HUES48 (cell line): ENCODE data around the gene TTLL5.

Experiments used
- H3K27ac ChIP-seq: one replicate; pipeline ENCODE4 v1.7.0; 2013; ENCODE audit warnings: low read depth, low read length, inconsistent platforms
- H3K27me3 ChIP-seq: 2 replicates; pipeline ENCODE4 v1.6.1; 2013; ENCODE audit warnings: mild to moderate bottlenecking, low read length; ENCODE audit not compliant: control insufficient read depth, insufficient read depth
- H3K36me3 ChIP-seq: 2 replicates; pipeline ENCODE4 v1.6.1; 2013; ENCODE audit warnings: low read length; ENCODE audit not compliant: control insufficient read depth, insufficient read depth
- H3K4me1 ChIP-seq: 2 replicates; pipeline ENCODE4 v1.6.1; 2013; ENCODE audit warnings: mild to moderate bottlenecking, low read length; ENCODE audit not compliant: control insufficient read depth, insufficient read depth
- H3K4me3 ChIP-seq: 2 replicates; pipeline ENCODE4 v1.5.1; 2013; ENCODE audit warnings: mild to moderate bottlenecking, low read depth, low read length
- H3K9ac ChIP-seq: 2 replicates; pipeline ENCODE4 v1.6.1; 2013; ENCODE audit warnings: mild to moderate bottlenecking, low read depth, low read length, moderate library complexity
- H3K9me3 ChIP-seq: 2 replicates; pipeline ENCODE4 v1.6.1; 2013; ENCODE audit warnings: low read length; ENCODE audit not compliant: control insufficient read depth, insufficient read depth

Gene TTLL5

GRCh38 chr14:75968456-75968855 is 307.4 kb downstream of the TTLL5 start:
- H3K4me1 ChIP-seq, result peaks cover 10% of the 10 kb centered on the region
- H3K36me3 ChIP-seq, result no peaks in the 10 kb centered on the region
- H3K4me3 ChIP-seq, result no peak overlapping the region
- H3K9me3 ChIP-seq, result no peaks in the 10 kb centered on the region
- no peak overlapping the region for H3K9ac ChIP-seq
- no peaks in the 10 kb centered on the region for H3K27me3 ChIP-seq
- H3K27ac ChIP-seq, result no peak overlapping the region

DNA sequence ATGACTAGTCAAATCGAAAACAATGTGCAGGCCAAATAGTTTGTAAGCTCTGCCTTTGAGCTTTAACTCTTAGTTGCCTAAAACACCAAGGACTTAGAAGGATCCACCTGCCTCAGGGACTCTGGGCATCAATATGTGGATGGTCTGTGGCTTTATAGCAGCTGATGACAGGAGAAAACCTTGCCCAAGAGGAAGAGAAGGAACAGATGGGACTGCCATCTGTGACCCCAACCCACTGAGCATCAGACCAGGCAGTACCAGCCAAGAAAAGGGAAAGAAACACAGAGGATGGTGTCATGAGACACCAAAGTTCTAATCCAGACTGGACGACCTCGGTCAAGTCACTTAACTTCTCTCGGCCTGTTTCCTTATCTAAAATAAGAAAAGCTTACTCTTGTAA is 308.1 kb downstream of the TTLL5 start:
- Histone ChIP-seq H3K4me1 (peaks cover 10% of the 10 kb centered on the region), H3K9ac (no peak overlapping the region)

GRCh38 chr14:75969891-75970290 is 308.8 kb downstream of the TTLL5 start:
- no peak overlapping the region for H3K4me3 ChIP-seq
- H3K4me1 ChIP-seq, result peaks cover 10% of the 10 kb centered on the region
- H3K36me3 ChIP-seq, result no peaks in the 10 kb centered on the region
- no peaks in the 10 kb centered on the region for H3K9me3 ChIP-seq
- H3K9ac ChIP-seq, result no peak overlapping the region
- H3K27me3 ChIP-seq, result no peaks in the 10 kb centered on the region
- H3K27ac ChIP-seq, result no peak overlapping the region

More for the DNA sequence above, 308.1 kb downstream of the TTLL5 start:
- H3K36me3 ChIP-seq, result no peaks in the 10 kb centered on the region
- H3K27ac ChIP-seq, result no peak overlapping the region
- H3K27me3 ChIP-seq, result no peaks in the 10 kb centered on the region
- H3K4me3 ChIP-seq, result no peak overlapping the region
- no peaks in the 10 kb centered on the region for H3K9me3 ChIP-seq

GRCh38 chr14:75970989-75971388 is 309.9 kb downstream of the TTLL5 start:
- H3K9ac ChIP-seq, result no peak overlapping the region
- no peak overlapping the region for H3K27ac ChIP-seq
- H3K4me3 ChIP-seq, result no peak overlapping the region
- no peaks in the 10 kb centered on the region for H3K9me3 ChIP-seq
- H3K4me1 ChIP-seq, result peaks cover 10% of the 10 kb centered on the region
- no peaks in the 10 kb centered on the region for H3K36me3 ChIP-seq
- no peaks in the 10 kb centered on the region for H3K27me3 ChIP-seq

DNA sequence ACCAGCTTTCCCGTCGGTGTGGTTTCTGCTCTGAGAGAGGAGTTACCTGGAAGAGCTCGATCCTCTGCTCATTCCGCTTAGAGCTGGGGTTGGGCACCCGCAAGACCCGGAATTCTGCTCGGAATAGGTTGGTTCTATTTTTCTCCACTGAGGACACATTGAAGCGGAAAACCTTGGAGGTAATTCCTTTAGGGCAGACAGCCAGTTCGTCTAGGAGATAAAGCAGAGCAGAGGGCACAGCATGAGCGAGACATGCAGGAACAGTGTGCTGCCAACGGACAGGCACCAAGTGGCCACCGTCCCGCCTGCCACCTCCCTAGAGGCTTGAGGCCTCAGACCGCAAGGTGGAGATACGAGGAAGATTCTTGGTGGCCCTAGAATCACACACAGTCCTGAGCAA is 310.5 kb downstream of the TTLL5 start:
- Histone ChIP-seq H3K27me3 (no peaks in the 10 kb centered on the region), H3K27ac (no peak overlapping the region), H3K4me3 (no peak overlapping the region), H3K9me3 (no peaks in the 10 kb centered on the region), H3K9ac (no peak overlapping the region), H3K36me3 (no peaks in the 10 kb centered on the region), H3K4me1 (peaks cover 12% of the 10 kb centered on the region)

GRCh38 chr14:75972801-75973421 is 311.9 kb downstream of the TTLL5 start:
- H3K4me3 ChIP-seq, result no peak overlapping the region
- peaks cover 20% of the 10 kb centered on the region for H3K4me1 ChIP-seq
- H3K27me3 ChIP-seq, result no peaks in the 10 kb centered on the region
- H3K9me3 ChIP-seq, result no peaks in the 10 kb centered on the region
- no peak overlapping the region for H3K27ac ChIP-seq
- no peaks in the 10 kb centered on the region for H3K36me3 ChIP-seq
- H3K9ac ChIP-seq, result no peak overlapping the region

DNA sequence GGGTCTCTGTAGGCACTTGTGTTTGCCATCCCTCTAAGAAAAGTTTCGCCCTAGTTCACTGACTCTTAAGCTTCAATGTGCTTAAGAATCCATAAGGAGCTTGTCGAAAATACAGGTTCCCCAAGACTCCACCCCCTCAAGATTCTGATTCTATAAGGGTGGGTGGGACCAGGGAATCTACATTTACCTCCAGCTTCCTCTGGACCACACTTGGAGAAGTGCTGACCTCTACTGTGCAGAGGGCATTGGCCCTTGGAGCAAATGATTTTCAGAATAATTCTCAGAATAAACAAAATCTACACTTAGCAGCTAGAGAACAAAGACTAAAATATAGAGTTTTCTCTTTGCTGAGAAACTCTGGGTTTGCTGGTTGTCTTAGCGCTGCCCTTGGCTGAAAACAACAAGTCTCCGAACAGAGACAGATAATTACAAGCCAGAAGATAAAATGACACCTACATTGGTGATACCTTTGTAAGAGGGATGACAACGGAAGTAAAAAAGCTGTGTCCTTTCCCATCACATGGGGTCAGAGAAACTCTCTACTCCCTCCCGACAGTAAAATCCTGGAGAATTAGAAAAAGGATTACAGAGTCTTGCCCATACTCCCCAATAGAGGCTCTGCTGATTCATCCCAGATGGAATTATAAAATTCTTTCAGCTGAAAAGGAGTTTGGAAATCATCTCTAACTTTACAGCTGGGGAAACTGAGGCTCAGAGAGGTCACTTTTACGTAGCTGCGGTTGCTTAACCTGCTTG is 316.0 kb downstream of the TTLL5 start:
- H3K27ac ChIP-seq, result no peak overlapping the region
- no peak overlapping the region for H3K4me3 ChIP-seq
- no peaks in the 10 kb centered on the region for H3K36me3 ChIP-seq
- no peak overlapping the region for H3K9ac ChIP-seq
- H3K27me3 ChIP-seq, result peaks cover 12% of the 10 kb centered on the region
- H3K4me1 ChIP-seq, result peaks cover 30% of the 10 kb centered on the region
- H3K9me3 ChIP-seq, result no peaks in the 10 kb centered on the region

DNA sequence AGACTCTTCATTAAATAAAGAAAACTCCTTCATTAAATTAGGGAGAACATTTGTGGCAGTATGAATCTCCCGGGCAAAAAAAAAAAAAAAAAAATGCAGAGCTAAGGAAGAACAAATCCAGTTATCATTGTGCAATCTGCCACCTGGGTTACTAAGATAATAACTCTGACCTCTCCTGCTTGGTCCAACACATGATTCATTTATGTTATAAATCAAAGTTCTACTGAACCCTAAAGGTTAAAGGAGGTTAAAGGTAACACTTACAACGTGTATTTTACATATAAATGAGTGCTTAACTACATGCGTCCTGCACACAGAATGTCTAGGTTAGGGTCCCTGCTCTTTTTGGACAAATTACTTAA is 316.5 kb downstream of the TTLL5 start:
- no peaks in the 10 kb centered on the region for H3K9me3 ChIP-seq
- peaks cover 12% of the 10 kb centered on the region for H3K27me3 ChIP-seq
- H3K4me1 ChIP-seq, result peaks cover 25% of the 10 kb centered on the region
- H3K27ac ChIP-seq, result no peak overlapping the region
- H3K9ac ChIP-seq, result no peak overlapping the region
- no peaks in the 10 kb centered on the region for H3K36me3 ChIP-seq
- H3K4me3 ChIP-seq, result no peak overlapping the region

DNA sequence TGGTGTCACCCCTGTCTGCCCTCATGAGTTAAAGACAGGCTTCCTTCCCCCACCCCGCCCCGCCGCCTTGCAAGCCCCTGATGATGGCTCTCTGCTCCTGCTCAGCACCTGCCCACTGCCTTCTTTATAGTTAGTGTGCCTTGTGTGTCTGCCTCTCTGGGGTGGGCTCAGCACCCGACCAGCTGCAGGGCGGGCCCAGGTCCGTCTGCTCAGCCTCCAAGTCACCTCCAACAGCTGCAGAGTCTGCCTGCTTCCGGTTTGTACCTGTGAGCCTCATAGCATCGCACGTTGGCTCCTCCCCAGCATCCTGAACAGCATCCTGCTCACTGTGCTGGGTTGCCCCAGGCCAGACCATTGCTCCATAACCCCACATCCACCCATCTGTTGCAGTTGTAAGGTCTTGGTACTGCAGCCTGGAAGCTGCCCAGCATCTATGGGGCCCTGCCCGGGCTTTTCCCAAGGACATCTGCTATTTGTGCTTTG is 317.2 kb downstream of the TTLL5 start:
- H3K9ac ChIP-seq, result no peak overlapping the region
- no peaks in the 10 kb centered on the region for H3K9me3 ChIP-seq
- H3K4me3 ChIP-seq, result no peak overlapping the region
- H3K27ac ChIP-seq, result no peak overlapping the region
- peaks cover 19% of the 10 kb centered on the region for H3K27me3 ChIP-seq
- H3K36me3 ChIP-seq, result no peaks in the 10 kb centered on the region
- H3K4me1 ChIP-seq, result peaks cover 25% of the 10 kb centered on the region

DNA sequence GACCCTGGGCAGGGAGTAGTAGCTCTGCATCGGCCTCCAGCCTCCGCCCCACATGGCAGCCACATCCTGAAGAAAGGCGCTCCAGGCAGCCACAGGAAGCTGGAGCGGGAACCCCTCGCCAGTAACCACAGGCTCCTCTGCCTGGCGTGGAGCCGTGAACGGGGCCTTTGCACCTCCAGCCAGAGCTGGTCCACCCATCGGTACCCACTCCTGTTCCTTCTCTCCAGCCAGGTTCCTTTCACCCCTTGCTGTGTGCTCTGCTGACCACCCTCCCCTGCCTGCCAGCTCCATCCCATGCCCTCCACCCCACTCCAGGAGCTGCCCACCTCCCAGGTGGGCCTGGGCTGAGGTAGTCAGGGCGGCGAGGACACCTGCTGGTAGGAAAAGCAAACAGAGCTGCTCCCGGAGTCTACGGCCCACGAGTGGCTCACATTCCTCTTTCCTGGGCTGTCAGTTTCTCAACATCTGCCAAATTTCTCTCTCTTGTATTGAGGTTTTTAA is 318.1 kb downstream of the TTLL5 start:
- Histone ChIP-seq H3K27ac (no peak overlapping the region), H3K4me1 (peaks cover 25% of the 10 kb centered on the region), H3K9me3 (no peaks in the 10 kb centered on the region), H3K9ac (no peak overlapping the region), H3K4me3 (no peak overlapping the region), H3K27me3 (peaks cover 27% of the 10 kb centered on the region), H3K36me3 (no peaks in the 10 kb centered on the region)
